GM19467 (cell line): ENCODE data around the gene COX6A2.
"Not testable (repeated sequence)": the region's sequence is repeated elsewhere in the genome, so short reads cannot be mapped to it uniquely, and the experiment has no call there.

Source experiments
- ATAC-seq: cut with Tn5 transposase; IDR thresholded peaks from one replicate; pipeline ENCODE4 v1.9.1; 2021; ENCODE audit warnings: mild to moderate bottlenecking, moderate library complexity; ENCODE audit not compliant: unreplicated experiment

COX6A2 gene

GRCh38 chr16:31439023-31439422 is 10.9 kb upstream of the COX6A2 start:
- ATAC-seq: not testable (repeated sequence)

GRCh38 chr16:31438414-31438813 is 10.3 kb upstream of the COX6A2 start:
- no peak for ATAC-seq

- ATAC-seq: no peak
Observed at GRCh38 chr16:31436221-31437045, 8.3 kb upstream of the COX6A2 start.

- ATAC-seq: no peak
Observed at GRCh38 chr16:31435341-31436220, 7.4 kb upstream of the COX6A2 start.

- ATAC-seq: no peak
Observed at GRCh38 chr16:31430380-31431052, 2.4 kb upstream of the COX6A2 start.

GRCh38 chr16:31429796-31430195 is 1.6 kb upstream of the COX6A2 start:
- no peak for ATAC-seq

GRCh38 chr16:31429314-31429713 is 1.2 kb upstream of the COX6A2 start:
- ATAC-seq: no peak

GRCh38 chr16:31428638-31429247 is 583 bp upstream of the COX6A2 start:
- ATAC-seq: no peak

- ATAC-seq: no peak
Observed at GRCh38 chr16:31427441-31428278, 500 bp downstream of the COX6A2 start.

- no peak for ATAC-seq
Observed at GRCh38 chr16:31423801-31424200, 4.4 kb downstream of the COX6A2 start.

GRCh38 chr16:31423241-31423640 is 4.9 kb downstream of the COX6A2 start:
- no peak for ATAC-seq

- ATAC-seq: no peak
Observed at GRCh38 chr16:31421587-31421986, 6.6 kb downstream of the COX6A2 start.

GRCh38 chr16:31420037-31420436 is 8.1 kb downstream of the COX6A2 start:
- no peak for ATAC-seq

GRCh38 chr16:31417916-31418315 is 10.2 kb downstream of the COX6A2 start:
- no peak for ATAC-seq

- not testable (repeated sequence) for ATAC-seq
Observed at GRCh38 chr16:31417036-31417435, 11.1 kb downstream of the COX6A2 start.

GRCh38 chr16:31416371-31416770 is 11.8 kb downstream of the COX6A2 start:
- ATAC-seq: no peak

GRCh38 chr16:31414706-31415105 is 13.5 kb downstream of the COX6A2 start:
- no peak for ATAC-seq

GRCh38 chr16:31413943-31414342 is 14.2 kb downstream of the COX6A2 start:
- ATAC-seq: no peak

- no peak for ATAC-seq
Observed at GRCh38 chr16:31413381-31413780, 14.8 kb downstream of the COX6A2 start.

GRCh38 chr16:31412750-31413149 is 15.4 kb downstream of the COX6A2 start:
- no peak for ATAC-seq
